ENCODE data around the gene SPTLC3.

Gene SPTLC3

GRCh38 chr20:13098720-13099355 is 90.1 kb downstream of the SPTLC3 start:
- DNase-seq (ENCODE audit: low spot score), result no peak

DNA sequence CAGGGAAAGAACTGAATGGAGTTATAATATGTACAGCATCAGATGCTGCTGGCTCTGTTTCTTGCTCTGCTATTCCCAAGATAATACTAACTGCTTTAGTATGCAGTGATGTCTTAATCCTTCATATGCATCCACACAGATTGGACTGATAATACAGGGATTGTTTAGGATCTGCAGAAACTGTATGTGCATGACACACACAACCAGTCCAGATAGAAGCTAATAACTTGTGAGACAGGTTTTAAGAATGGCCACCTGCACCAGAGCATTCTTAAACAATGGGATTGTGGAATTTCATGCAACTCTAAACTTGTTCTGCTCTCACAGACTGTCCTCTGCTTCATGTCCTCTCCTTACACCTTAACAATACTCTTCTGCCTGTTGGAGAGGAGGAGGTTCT is 90.9 kb downstream of the SPTLC3 start:
- DNase-seq (ENCODE audit: low spot score), result no peak

DNA sequence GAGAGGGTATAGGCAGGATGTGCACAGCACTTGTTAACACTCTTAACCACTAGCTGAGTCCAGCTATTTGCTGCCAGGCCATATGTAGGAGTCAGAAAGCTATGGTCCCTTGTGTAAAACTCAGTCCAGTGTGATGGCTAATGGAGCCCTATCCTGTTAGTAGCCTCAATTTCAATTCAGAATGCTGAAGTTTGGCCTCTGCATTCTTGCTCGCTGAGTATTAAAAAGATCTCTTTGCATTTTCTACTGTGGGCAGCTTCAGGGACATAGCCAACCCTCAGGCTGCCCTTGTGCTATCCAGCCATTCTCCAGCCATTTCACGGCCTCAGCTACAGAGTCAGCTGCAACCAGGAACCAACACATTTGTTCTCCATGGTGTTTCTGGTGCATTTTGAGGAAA is 92.5 kb downstream of the SPTLC3 start:
- no peak for DNase-seq (ENCODE audit: low spot score)

- DNase-seq (ENCODE audit: low spot score), result no peak
These were observed 92.9 kb downstream of the SPTLC3 start for GRCh38 chr20:13101706-13102105.

- no peak for DNase-seq (ENCODE audit: low spot score)
These were observed 93.5 kb downstream of the SPTLC3 start for GRCh38 chr20:13102237-13102636.

GRCh38 chr20:13102694-13103093 is 93.9 kb downstream of the SPTLC3 start:
- no peak for DNase-seq (ENCODE audit: low spot score)

- no peak for DNase-seq (ENCODE audit: low spot score)
These were observed 96.3 kb downstream of the SPTLC3 start for GRCh38 chr20:13105039-13105438.

DNA sequence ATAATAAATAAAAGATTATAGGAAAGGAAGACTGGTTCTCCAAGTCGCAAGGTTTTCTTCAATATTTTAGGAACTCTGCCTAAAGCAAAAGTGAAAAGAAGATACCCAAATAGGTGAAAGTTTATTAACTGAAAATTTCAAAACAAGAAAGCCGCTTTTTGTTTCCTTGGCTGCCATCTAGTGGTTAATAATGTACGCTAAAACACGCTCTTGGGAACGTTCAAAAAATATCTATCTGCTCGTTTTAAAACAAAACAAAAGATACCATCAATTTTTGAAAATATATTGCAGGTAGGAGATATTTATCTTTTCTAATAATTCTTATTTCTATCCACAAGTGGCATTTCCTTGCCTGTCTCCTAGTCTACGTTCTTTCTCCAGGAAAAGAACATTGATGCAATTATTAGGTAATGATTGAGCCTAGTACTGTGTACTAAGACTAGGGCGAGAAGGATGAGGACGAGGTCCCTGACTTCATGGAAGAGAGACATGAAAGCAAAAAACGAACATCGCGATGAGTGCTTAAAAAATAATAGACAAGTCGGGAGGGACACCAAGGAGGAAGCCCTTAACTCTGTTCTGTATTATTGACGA is 97.2 kb downstream of the SPTLC3 start:
- DNase-seq (ENCODE audit: low spot score), result peak; percentile 27

DNA sequence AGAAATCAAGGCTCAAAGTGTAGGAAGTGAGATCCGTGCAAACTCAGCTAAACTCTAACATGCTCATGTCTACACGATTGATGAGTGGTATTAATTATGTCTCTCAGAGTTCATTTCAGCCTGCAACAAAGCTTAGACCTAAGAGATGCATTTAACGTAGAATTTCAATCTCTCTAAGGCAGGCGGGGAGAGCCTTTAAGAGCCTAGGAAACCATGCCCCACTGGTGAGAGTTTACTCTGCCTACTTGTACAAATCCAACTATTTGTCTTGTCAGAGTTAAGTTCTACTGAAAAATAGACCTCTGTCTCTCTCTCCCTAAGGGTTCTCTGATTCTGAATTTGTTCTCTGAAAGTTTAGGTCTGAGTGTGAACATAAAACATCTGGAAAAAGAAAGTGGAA is 100.9 kb downstream of the SPTLC3 start:
- DNase-seq (ENCODE audit: low spot score), result no peak

GRCh38 chr20:13110796-13111195 is 102.0 kb downstream of the SPTLC3 start:
- no peak for DNase-seq (ENCODE audit: low spot score)

DNA sequence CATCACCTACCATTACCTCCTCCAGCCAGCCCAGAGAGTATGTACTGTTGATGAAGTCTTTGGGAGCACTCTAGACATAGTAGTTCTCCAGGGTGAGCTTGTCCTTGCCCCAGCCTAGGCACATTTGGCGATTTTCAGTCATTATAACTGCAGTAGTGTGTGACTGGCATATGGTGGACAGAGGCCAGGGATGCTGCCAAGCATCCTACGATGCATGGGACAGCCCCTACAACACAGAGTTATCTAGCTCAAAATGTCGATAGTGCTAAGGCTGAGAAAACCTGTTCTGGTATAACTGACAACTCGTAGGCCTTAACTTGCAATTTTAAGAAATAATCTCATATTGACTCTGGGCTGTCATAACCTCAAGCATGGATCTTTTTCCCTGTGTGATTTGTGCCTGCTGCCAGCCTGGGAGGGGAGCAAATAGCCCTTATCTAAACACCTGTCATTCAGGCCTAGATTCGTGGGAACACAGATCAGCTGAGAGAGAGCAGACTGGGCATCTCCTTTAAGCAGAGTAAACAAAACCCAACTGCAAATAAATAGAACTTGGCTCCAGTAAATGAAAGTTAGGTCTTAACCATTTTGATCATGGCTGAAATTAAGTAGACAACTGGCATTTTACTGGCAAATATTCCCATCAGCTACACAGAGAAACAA is 102.6 kb downstream of the SPTLC3 start:
- DNase-seq (ENCODE audit: low spot score), result no peak

- no peak for DNase-seq (ENCODE audit: low spot score)
These were observed 105.0 kb downstream of the SPTLC3 start for GRCh38 chr20:13113731-13114130.

DNA sequence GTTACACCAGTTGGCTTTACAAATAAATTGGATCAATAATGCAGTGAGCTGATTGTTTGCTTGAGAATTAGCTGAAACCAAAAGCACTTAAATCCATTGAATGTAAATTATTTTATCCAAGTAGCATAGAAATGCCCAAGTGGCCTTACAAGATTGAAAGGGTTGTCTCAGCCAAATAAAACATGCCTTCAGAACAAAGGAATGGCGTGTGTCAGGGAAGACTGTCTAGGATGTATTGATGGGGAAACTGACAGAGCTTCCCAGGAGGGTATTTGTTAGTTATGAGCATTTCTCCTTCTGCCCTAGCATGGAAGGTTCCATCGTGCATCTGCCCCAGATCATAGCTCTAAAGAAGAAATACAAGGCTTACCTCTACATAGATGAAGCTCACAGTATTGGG is 108.4 kb downstream of the SPTLC3 start:
- no peak for DNase-seq (ENCODE audit: low spot score)

DNA sequence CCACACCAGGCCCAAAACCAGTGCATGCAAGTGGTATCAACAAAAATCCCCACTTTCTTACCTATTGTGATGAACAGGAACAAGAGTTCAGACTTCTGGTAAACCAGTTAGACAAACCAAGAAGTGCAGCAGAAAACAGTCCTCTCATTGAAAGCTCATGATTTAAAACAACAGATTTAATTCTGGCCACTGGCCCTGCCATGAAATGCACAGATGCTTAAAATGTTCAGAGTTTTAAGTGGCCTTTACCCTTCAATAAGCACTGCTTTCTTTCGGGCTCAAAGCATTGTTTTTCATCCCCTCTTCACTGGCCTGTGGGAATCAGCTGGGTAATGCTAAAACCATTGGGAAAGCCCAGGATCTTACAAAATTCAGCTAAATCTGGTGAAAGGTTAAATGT is 109.9 kb downstream of the SPTLC3 start:
- DNase-seq (ENCODE audit: low spot score), result no peak

GRCh38 chr20:13119583-13119982 is 110.8 kb downstream of the SPTLC3 start:
- DNase-seq (ENCODE audit: low spot score), result peak; percentile 84

DNA sequence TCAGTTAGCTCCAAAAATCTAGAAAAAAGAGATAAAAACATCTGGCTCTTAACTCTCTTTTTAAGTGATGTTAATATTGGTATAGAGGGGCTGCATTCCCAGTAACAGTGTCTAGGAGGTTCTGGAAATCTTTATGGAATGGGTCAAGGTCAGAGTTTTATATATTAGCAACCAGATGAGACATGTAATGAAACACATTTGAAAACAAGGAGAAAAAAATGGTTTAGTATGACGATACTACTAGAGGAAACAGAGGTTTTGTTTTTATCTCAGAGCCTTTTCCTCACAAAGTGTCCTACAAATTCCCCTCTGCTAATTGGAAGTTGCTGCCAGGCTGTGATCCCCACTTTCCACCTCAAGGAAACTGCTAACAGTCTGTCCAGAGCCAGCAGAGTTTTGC is 111.7 kb downstream of the SPTLC3 start:
- no peak for DNase-seq (ENCODE audit: low spot score)

DNA sequence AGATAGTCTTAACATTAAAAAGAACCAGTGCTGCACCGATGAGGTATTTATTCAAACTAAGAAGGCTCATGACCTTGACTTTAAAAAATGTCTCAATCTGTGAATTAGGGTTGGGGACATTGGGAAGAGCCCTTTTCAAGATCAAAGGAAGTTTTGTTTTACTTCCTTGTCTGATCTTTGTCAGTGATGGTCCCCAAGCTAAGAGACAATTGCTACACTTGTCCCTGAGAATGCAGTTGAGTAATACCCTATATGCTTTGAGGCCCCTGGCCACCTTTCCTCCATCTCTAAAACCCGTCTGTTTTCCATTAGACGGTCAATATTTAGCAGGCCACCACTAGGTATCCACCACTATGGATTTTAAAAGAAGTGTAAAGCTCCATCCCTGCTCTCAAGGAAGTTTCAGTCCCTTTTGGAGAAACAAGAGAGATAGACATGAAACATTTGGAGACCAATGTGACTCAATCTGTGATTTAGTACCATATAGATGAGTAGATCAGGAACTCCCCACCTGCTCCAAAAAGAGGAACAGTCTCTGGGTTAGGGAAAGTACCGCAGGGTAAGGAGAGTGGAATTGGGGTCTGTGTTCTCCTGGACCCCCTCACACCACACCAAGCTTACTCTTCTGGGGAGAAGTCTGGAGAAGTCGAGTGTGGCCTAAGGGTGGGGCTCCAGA is 113.2 kb downstream of the SPTLC3 start:
- no peak for DNase-seq (ENCODE audit: low spot score)

- DNase-seq (ENCODE audit: low spot score), result no peak
These were observed 116.7 kb downstream of the SPTLC3 start for GRCh38 chr20:13125486-13125885.

DNA sequence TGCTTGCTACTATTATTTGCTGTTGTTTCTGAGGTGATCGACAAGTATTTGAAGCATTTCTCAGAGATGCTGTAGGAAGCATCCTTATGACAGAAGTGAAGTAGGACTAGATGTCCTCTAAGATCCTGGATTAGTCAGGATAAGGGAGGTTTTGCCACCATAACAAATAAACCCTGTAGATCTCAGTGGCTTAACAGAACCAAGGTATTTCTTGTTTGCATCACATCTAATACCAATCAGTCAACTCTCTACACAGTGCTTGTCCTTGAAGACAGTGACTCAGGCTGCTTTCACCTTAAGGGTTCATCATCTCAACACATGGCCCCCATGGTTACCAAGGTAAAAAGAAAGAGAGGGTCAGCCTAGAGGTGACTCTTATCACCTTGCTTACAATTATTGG is 119.4 kb downstream of the SPTLC3 start:
- no peak for DNase-seq (ENCODE audit: low spot score)

GRCh38 chr20:13130061-13130706 is 121.4 kb downstream of the SPTLC3 start:
- no peak for DNase-seq (ENCODE audit: low spot score)

DNA sequence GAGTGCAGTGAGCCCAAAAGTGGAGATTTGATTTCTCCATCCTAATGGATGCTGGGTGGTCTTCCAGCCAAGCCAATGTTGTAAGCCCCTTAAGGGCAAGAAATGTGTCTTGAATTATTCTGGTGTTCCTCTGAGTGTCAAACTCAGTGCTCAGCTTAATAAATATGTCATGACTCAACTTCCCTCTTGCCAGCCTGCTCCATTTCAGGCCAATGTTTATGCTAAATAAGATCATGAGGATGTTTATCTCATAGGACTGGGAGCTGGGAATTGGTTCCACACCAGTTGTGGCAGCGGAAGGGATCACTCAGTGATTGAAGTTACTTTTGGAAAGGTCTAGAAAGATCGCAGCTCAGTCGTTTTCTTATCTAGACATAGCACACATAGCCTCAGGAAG is 121.9 kb downstream of the SPTLC3 start:
- DNase-seq (ENCODE audit: low spot score), result no peak

DNA sequence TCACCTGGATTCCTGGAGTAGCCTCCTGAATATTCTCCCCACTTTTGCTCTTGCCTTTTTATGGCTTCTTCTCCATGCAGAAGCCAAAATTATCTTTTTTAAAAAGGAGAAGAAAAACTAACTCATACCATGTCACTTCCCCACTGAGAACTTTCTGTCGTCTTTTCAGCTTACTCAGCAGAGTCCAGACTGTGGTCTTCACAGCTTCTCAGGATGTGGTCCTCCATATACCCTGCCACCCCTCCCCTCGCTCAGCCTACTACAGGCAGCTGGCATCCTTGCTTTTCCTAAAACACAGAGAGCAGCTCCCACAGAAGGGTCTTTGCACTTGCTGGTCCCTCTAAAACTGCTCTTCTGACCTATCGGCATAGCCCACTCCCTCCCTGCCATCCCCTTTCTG is 122.9 kb downstream of the SPTLC3 start:
- peak; percentile 62 for DNase-seq (ENCODE audit: low spot score)

All from Ammon's horn (tissue), 1 donor.